Suprapubic skin (tissue), 3 donors: Measurements from ENCODE around the gene KY.

Source experiments
- CTCF ChIP-seq, 2 donors: fragments of 200-600 bp in 1 of 2; fragments of 450-650 bp in 1 of 2; sonication (generic) in 1 of 2; IDR thresholded peaks; one replicate each; pipeline ENCODE4 v1.5.1; 2016 to 2019; ENCODE audit warnings: antibody characterized with exemption in 2 of 2, mild to moderate bottlenecking in 1 of 2, moderate library complexity in 1 of 2
- EP300 ChIP-seq: sonication (generic); formaldehyde crosslinking; IDR thresholded peaks from one replicate; pipeline ENCODE4 v1.6.1; 2017; ENCODE audit warnings: antibody characterized with exemption

- TF ChIP-seq EP300 (no peak), CTCF (IDR thresholded peaks at IDR 0.05) (no peak)
Observed at GRCh38 chr3:134675726-134676256, 25.0 kb upstream of the KY start.
